Middle frontal gyrus (tissue), 1 donor: ENCODE results near the gene LRRIQ3.

Experiments used
- DNase-seq: peaks from one replicate; pipeline ENCODE4 v3.0.0-alpha.2; 2015; ENCODE audit warnings: low spot score; ENCODE audit errors: extremely low spot score

The LRRIQ3 gene

DNA sequence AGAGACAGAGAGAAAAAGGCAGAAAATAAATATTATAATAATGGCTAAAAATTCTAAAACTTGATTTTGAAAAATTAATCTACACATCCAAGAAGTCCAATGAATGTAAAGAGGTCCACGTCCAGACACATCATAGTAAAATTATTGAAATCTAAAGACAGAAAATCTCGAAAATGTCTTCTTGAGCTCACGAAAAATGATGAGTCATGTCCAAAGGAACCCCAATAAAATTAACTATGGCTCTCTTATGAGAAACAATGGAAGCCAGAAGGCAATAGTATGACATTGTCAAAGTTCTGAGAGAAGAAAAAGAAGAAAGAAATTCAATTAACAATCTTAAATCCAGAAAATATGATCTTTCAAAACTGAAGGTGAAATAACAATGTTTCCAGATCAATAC lies 84.6 kb downstream of the LRRIQ3 start:
- DNase-seq: no peak

DNA sequence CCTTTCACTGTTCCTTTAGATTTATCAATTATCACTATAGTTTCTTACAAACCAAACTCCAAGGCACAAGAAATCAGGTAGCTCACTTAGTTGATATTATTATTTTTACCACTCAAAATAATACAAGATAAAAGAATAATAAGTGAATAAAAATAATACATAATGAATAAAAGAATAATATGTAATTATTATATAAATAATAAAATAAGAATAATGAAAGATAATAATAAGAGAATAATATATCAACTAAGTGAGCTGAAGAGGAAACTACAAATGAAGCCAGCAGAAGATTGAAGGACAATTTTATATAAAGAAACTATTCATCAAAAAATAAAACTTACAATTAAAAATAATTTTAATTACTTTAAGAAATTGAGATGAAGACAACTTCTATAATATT lies 90.6 kb downstream of the LRRIQ3 start:
- no peak for DNase-seq

DNA sequence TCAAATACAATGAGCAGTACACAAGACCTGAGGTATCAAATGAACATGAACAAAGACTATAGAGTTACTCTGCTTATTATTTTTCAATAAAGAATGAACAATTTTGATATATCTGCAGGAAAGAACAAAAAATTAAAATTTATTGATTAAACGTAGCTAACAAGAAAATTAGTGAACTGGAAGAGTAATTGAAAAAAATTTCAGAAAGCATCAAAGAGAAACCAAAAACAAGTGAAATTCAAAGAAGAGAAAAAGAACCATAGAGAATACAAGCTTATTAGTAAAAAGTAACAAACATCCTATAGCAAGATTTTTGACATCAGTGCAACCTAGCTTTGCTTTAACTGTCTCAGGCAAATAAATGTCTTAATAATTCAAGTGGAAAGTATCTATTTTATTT lies 106.6 kb downstream of the LRRIQ3 start:
- DNase-seq: no peak

GRCh38 chr1:74083128-74083527 lies 114.8 kb downstream of the LRRIQ3 start:
- no peak for DNase-seq

- DNase-seq: no peak
These were observed 132.9 kb downstream of the LRRIQ3 start for GRCh38 chr1:74065081-74065480.

GRCh38 chr1:74057719-74058118 lies 140.3 kb downstream of the LRRIQ3 start:
- no peak for DNase-seq

DNA sequence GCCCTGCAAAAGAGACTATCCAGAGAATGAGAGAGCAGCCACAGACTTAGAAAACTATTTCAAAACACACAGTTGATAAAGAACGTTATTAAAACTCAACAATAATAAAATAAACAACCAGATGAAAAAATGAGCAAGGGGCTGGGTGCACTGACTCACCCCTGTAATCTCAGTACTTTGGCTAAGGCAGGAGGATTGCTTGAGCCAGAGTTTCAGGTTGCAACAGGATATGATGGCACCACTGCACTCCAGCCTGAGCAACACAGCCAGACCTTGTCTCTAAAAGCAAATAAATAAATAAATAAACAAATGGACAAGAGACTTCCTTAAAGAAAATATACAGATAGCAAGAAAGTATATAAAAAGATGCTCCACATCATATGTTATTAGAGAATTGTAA lies 144.6 kb downstream of the LRRIQ3 start:
- no peak for DNase-seq

DNA sequence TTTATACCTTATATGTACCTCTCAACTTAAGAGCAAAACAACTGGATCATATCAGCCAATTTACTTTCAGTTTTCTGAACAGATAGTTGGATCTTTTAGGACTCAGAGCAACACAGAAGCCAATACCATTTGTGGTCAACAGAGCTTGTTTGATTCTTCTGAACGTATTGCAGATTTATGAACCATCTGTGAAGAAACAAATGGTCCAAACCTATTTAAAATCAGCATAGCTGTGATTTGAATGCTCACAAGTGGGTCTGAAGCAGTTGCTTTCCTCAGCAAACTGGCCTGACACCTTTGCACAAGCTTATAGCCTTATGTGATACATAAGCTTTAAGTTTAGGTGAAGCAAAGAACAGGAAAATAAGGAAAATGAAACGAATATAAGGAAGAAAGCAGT lies 147.6 kb downstream of the LRRIQ3 start:
- DNase-seq: no peak

- no peak for DNase-seq
These were observed 159.9 kb downstream of the LRRIQ3 start for GRCh38 chr1:74038042-74038441.

GRCh38 chr1:74012583-74012982 lies 185.4 kb downstream of the LRRIQ3 start:
- no peak for DNase-seq

DNA sequence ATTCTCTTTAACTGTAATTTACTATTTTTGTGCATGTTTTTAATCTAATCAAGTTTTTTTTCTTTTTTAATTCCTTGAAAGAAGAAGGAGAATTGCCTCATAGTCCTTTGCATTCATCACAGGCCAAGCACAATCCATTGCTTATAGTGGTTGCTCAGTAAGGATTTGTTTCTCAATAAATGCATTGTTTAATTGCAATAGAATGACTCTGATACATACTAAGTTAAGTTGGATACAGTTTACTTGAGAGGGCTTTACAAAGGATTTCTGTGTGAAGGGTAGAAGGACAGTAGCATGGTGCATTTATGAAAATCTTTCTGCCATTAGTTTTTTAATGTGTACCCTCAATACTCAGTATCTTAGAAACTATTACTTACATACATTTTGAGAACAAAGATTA lies 186.2 kb downstream of the LRRIQ3 start:
- no peak for DNase-seq

- no peak for DNase-seq
These were observed 187.8 kb downstream of the LRRIQ3 start for GRCh38 chr1:74010206-74010605.

- DNase-seq: no peak
These were observed 192.4 kb downstream of the LRRIQ3 start for GRCh38 chr1:74005533-74005932.

DNA sequence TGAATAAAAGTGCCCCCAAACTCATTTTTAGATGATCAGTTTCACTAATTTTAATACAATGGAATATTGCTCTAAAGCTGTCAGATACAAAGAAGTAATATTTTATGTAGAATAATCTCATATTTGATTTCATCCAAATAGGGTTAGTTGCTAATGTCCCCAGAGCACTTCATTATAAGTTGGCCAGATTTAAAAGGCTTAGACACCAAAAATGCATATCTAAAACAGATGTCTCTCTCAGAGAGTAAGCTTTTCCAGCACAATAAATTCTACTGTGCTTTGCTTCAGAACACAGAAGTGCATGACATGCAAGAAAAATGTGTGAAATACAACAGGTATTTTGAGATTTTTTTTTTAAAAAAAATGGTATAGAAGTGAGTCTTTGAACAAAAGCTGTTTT lies 194.2 kb downstream of the LRRIQ3 start:
- no peak for DNase-seq

DNA sequence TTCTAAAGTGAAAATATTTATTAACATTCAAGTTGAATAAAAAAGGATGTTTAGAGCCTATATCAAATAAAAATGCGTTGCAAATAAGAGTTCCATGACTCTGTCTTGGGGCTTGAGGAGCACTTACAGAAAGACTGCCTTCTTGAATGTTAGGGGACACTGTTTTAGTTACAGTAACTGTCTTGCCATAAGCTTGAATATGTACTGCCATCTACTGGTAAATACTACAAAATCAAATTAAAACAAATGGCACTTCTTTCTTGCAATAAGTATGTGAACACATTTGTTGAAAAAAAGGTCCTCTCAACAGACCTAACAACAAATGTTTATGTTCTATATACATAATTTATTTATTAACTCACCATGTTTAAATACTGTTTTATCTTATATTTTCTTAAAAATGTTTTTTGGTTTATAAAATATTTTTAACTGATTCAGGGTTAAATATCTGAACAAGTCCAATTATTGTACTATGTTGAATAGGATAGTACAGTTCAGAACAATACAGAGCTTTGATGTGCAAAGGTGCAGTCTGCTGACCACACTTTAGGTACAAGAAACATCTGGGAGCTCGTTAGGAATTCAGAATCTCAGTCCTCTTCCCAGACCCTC lies 199.5 kb downstream of the LRRIQ3 start:
- peak; percentile 58 for DNase-seq

DNA sequence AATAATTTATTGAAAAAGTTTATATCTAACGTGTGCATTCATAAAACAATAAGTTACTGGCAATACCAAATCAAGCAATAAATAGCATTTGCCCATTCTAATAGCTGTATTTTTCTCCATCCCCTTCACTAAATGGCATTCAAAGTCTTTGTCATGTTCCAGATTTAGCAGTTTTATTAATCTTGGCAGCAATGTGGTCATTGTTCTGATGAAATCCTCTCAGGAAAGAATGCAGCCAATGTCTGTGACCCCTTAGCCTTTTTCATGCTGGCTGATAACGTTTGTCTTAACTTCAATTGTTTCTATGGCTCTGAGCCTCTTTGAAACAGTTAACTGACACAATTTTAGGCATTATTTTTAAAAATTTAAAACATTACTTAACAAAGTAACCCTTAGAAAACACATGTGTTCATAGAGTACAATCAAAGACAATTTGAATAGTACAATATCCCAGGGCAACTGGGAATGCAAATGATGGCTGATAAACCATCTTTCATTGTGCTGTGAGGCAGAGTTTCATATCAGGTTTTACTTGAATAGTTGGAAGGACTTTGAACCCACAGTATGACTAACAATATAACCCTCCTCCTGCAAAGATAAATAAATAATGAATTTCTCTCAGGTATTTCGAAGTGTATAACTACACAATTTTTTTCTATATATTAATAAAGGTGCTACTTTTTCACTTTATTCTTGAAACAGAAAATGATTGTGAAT lies 217.5 kb downstream of the LRRIQ3 start:
- no peak for DNase-seq

- DNase-seq: no peak
These were observed 218.3 kb downstream of the LRRIQ3 start for GRCh38 chr1:73979684-73980083.

DNA sequence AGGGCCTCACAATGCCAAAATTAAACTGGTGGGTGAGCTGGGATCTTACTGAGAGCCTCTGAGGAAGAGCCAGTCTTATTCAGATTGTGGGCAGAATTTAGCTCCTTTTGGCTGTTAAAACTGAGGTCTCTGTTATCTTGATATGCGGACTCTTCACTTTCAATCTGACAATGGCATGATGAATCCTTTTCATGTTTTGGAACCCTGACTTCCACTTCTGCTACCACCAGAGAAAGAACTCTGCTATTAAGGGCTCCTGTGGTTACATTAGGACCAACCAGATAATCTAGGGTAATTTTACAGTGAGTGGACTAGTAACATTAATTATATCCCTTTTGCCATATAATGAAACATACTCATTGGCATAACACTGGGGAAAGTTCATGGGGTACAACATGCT lies 219.0 kb downstream of the LRRIQ3 start:
- DNase-seq: no peak
